ENCODE measurements around the gene DOK6. TPM values are rescaled to one million over a fixed set of nuclear protein-coding genes. Genes with fewer than 3 reads are reported as not detected.

DOK6 gene
- total RNA-seq, 1 experiment from 2014 or later, result not detected

DNA sequence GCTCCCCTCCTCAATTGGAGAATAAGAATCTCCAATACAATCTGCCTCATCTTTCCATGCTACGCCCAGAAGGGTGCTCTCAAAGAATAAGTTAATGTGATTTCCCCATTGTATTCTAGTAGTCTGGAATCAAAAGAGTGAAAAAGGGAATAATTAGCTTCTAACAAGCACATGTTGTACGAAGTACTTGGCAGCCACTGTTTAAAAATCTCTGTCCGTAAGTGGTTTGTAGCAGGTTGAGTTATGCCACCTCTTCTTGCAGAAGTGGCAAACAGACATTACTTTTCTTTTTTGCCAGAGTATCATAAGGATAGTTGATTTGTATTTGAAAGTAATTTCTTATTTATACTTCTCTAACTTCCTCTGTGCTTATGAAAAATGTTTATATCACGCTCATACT lies 362.3 kb downstream of the DOK6 start:
- no peak overlapping the region for H3K27ac Mint-ChIP-seq (ENCODE audit: unreplicated experiment)
- BruUV-seq (replicated peaks), result no TSS peak
- intact Hi-C loops (cut with micrococcal nuclease; ENCODE audit: unreplicated experiment), result no loop called here

DNA sequence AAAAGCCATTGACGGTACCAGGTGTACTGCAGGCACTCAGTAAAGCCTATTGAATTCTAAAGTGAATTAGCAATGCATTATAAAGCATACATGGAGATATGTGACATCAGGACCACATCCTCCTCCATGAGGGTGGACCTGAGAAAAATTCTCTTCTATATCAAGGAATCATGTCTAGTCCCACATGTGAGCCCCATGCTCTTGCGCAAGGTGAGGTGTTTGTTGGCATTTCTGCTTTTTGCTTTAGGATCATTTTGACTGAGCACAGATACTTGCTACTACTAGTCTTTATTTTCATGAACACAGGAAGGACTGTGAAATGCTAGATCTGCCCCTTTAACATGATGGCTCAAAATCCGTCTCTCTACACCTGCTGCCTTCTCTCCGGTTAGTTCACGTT lies 363.1 kb downstream of the DOK6 start:
- H3K9me3 Mint-ChIP-seq (ENCODE audit: low read depth, unreplicated experiment), result peaks cover 4% of the 10 kb centered on the region
- CTCF ChIA-PET, result no interaction called here

More for the DNA sequence above, 362.3 kb downstream of the DOK6 start:
- no peak overlapping the region for H3K4me3 Mint-ChIP-seq (ENCODE audit: low read depth, unreplicated experiment)
- H3K9me3 Mint-ChIP-seq (ENCODE audit: low read depth, unreplicated experiment), result peaks cover 4% of the 10 kb centered on the region
- H3K27me3 Mint-ChIP-seq (ENCODE audit: unreplicated experiment), result no peaks in the 10 kb centered on the region
- TF ChIP-seq, protein P1, sequence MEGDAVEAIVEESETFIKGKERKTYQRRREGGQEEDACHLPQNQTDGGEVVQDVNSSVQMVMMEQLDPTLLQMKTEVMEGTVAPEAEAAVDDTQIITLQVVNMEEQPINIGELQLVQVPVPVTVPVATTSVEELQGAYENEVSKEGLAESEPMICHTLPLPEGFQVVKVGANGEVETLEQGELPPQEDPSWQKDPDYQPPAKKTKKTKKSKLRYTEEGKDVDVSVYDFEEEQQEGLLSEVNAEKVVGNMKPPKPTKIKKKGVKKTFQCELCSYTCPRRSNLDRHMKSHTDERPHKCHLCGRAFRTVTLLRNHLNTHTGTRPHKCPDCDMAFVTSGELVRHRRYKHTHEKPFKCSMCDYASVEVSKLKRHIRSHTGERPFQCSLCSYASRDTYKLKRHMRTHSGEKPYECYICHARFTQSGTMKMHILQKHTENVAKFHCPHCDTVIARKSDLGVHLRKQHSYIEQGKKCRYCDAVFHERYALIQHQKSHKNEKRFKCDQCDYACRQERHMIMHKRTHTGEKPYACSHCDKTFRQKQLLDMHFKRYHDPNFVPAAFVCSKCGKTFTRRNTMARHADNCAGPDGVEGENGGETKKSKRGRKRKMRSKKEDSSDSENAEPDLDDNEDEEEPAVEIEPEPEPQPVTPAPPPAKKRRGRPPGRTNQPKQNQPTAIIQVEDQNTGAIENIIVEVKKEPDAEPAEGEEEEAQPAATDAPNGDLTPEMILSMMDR (IDR thresholded peaks at IDR 0.05; ENCODE audit: unreplicated experiment), result no peak
- CTCF ChIA-PET, result no interaction called here
- no peaks in the 10 kb centered on the region for H3K4me1 Mint-ChIP-seq (ENCODE audit: low read depth, unreplicated experiment)
- no peak for DNase-seq
- H3K36me3 Mint-ChIP-seq (ENCODE audit: insufficient read depth, unreplicated experiment), result no peaks in the 10 kb centered on the region

DNA sequence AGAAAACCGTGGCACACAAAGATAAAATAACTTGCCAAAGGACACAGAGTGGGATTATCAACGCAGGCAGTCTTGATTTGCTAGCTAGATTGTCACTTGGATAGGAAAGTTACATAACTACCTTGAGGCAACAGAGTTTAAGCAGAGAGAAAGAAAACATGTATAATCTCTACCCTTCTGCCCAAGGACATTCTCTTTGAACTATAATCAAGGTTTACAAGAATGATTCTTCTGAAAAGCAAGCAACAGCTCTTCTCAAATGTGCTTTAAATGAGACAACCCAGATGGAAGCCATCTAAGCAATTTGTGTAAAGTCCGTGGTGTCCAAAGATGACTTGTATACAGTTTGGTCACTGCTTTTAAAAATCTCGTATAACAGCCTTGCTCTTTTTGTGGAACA lies 369.6 kb downstream of the DOK6 start:
- intact Hi-C loops (cut with micrococcal nuclease; ENCODE audit: unreplicated experiment), result no loop called here
- no peak for DNase-seq
- TF ChIP-seq, protein P1 (IDR thresholded peaks at IDR 0.05; ENCODE audit: unreplicated experiment), result no peak
- no TSS peak for BruUV-seq (replicated peaks)
- CTCF ChIA-PET, result no interaction called here
- no peak overlapping the region for H3K27ac Mint-ChIP-seq (ENCODE audit: unreplicated experiment)
- H3K27me3 Mint-ChIP-seq (ENCODE audit: unreplicated experiment), result no peaks in the 10 kb centered on the region
- H3K36me3 Mint-ChIP-seq (ENCODE audit: insufficient read depth, unreplicated experiment), result no peaks in the 10 kb centered on the region
- H3K4me1 Mint-ChIP-seq (ENCODE audit: low read depth, unreplicated experiment), result no peaks in the 10 kb centered on the region
- H3K9me3 Mint-ChIP-seq (ENCODE audit: low read depth, unreplicated experiment), result no peaks in the 10 kb centered on the region
- H3K4me3 Mint-ChIP-seq (ENCODE audit: low read depth, unreplicated experiment), result no peak overlapping the region

More for the DNA sequence above, 363.1 kb downstream of the DOK6 start:
- no TSS peak for BruUV-seq (replicated peaks)
- H3K36me3 Mint-ChIP-seq (ENCODE audit: insufficient read depth, unreplicated experiment), result no peaks in the 10 kb centered on the region
- no peak overlapping the region for H3K4me3 Mint-ChIP-seq (ENCODE audit: low read depth, unreplicated experiment)
- intact Hi-C loops (cut with micrococcal nuclease; ENCODE audit: unreplicated experiment), result no loop called here
- no peaks in the 10 kb centered on the region for H3K4me1 Mint-ChIP-seq (ENCODE audit: low read depth, unreplicated experiment)
- TF ChIP-seq, protein P1 (IDR thresholded peaks at IDR 0.05; ENCODE audit: unreplicated experiment), result no peak
- no peak overlapping the region for H3K27ac Mint-ChIP-seq (ENCODE audit: unreplicated experiment)
- no peaks in the 10 kb centered on the region for H3K27me3 Mint-ChIP-seq (ENCODE audit: unreplicated experiment)
- no peak for DNase-seq

DNA sequence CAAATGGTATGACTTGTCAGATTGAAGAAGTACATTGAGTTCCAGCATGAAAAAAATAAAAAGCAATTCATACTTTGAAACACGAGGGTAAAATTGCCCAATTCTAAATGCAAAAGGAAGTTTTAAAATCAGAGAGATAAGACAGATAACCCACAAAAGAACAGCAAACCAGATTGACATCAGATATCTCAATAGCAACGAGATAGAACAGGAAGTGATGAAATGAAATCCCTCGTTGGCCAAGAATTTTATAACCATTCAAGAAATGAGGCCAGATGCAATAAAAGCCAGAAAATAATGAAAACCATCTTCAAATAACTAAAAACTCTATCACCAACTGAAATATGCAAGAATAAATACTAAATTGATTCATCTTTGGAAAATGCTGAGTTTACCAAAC lies 374.1 kb downstream of the DOK6 start:
- Mint-ChIP-seq H3K36me3 (ENCODE audit: insufficient read depth, unreplicated experiment) (no peaks in the 10 kb centered on the region), H3K4me1 (ENCODE audit: low read depth, unreplicated experiment) (no peaks in the 10 kb centered on the region), H3K4me3 (ENCODE audit: low read depth, unreplicated experiment) (no peak overlapping the region), H3K9me3 (ENCODE audit: low read depth, unreplicated experiment) (no peaks in the 10 kb centered on the region), H3K27ac (ENCODE audit: unreplicated experiment) (no peak overlapping the region), H3K27me3 (ENCODE audit: unreplicated experiment) (no peaks in the 10 kb centered on the region)
- intact Hi-C loops (cut with micrococcal nuclease; ENCODE audit: unreplicated experiment), result no loop called here
- no TSS peak for BruUV-seq (replicated peaks)
- TF ChIP-seq, protein P1 (IDR thresholded peaks at IDR 0.05; ENCODE audit: unreplicated experiment), result no peak
- CTCF ChIA-PET, result no interaction called here
- no peak for DNase-seq

All from Calu3 (cell line).